HCT116 (cell line): ENCODE data around the gene PILRA. TPM values are rescaled to one million over a fixed set of nuclear protein-coding genes. Genes with fewer than 3 reads are reported as not detected.
"Not testable (repeated sequence)": the region's sequence is repeated elsewhere in the genome, so short reads cannot be mapped to it uniquely, and the experiment has no call there.

Source experiments
- ATAC-seq: fragments of 200-7000 bp; cut with Tn5 transposase; 2 replicates; pipeline ENCODE4 v1.9.1; 2020; ENCODE audit warnings: mild to moderate bottlenecking, moderate library complexity
- BruUV-seq: library from RNA; stranded (reverse); fragments of 400-500 nt; replicated peaks from 2 replicates; lab custom pipeline; 2021; lab: Mats Ljungman, UMichigan
- CTCF ChIA-PET: fragments of 300-600 bp; sonication (Branson Sonifier 250); formaldehyde crosslinking; loops from one replicate; lab custom pipeline; 2021; ENCODE audit warnings: antibody characterized with exemption; lab: Charles Lee
- POLR2A ChIA-PET: fragments of 300-600, 350-600 bp; sonication (Branson Sonifier 250); formaldehyde crosslinking; loops from one replicate; lab custom pipeline; 2021; ENCODE audit warnings: antibody characterized with exemption; lab: Charles Lee
- RAD21 ChIA-PET, 2 experiments: fragments of 300-600 bp; sonication (Branson Sonifier 250); formaldehyde crosslinking; loops; one replicate each; lab custom pipeline; 2023; ENCODE audit warnings: low total read pairs in 2 of 2; ENCODE audit not compliant: uncharacterized antibody in 2 of 2, unreplicated experiment in 2 of 2, low non-redundant PET in 1 of 2; lab: Charles Lee
- DNase-seq: peaks from one replicate; pipeline ENCODE4 v3.0.0-alpha.2; 2010; ENCODE audit warnings: low read depth, low spot score
- H2AFZ ChIP-seq: fragments of 200-600 bp; shearing (Covaris generic), sonication (generic); 2 replicates; pipeline ENCODE4 v1.6.1; 2017; ENCODE audit warnings: low read depth, mixed run types, mixed read lengths, antibody characterized with exemption, low read length; ENCODE audit not compliant: poor library complexity, severe bottlenecking
- H3K27ac ChIP-seq: 2 replicates; pipeline ENCODE4 v1.5.1; 2012; ENCODE audit warnings: low read depth, low read length
- H3K27me3 ChIP-seq: fragments of 200-600 bp; sonication (generic); 2 replicates; pipeline ENCODE4 v1.6.1; 2016; ENCODE audit warnings: mixed run types, low read length, mixed read lengths; ENCODE audit not compliant: insufficient read depth
- H3K36me3 ChIP-seq, 2 experiments: fragments of 200-500 bp in 1 of 2; fragments of 200-600 bp in 1 of 2; sonication (Bioruptor generic) in 1 of 2; sonication (generic) in 1 of 2; 2 replicates each; pipeline versions ENCODE4 v1.5.1 to v1.6.1; 2014 to 2016; ENCODE audit warnings: low read length in 2 of 2, inconsistent platforms in 1 of 2, mixed read lengths in 1 of 2, mixed run types in 1 of 2; ENCODE audit not compliant: insufficient read depth in 2 of 2, control insufficient read depth in 1 of 2
- H3K4me1 ChIP-seq, 2 experiments: fragments of 200-600 bp in 1 of 2; sonication (generic) in 1 of 2; 2 replicates each; pipeline versions ENCODE4 v1.5.1 to v1.6.1; 2012 to 2017; ENCODE audit warnings: low read length in 2 of 2, inconsistent platforms in 1 of 2, mild to moderate bottlenecking in 1 of 2, mixed read lengths in 1 of 2, mixed run types in 1 of 2, moderate library complexity in 1 of 2; ENCODE audit not compliant: insufficient read depth in 2 of 2, control insufficient read depth in 1 of 2
- H3K4me2 ChIP-seq: fragments of 200-600 bp; sonication (generic); 2 replicates; pipeline ENCODE4 v1.6.1; 2017; ENCODE audit warnings: mixed run types, low read length, mixed read lengths
- H3K4me3 ChIP-seq, 2 experiments: fragments of 200-600 bp in 1 of 2; sonication (generic) in 1 of 2; replicated peaks in 1 of 2; 2 replicates each; pipeline ENCODE4 v1.5.1; 2011 to 2016; ENCODE audit warnings: low read length in 2 of 2, control low read depth in 1 of 2, low read depth in 1 of 2, mild to moderate bottlenecking in 1 of 2, mixed read lengths in 1 of 2, mixed run types in 1 of 2
- H3K79me2 ChIP-seq: fragments of 200-600 bp; sonication (generic); 2 replicates; pipeline ENCODE4 v1.6.1; 2017; ENCODE audit warnings: mild to moderate bottlenecking, mixed run types, low read length, moderate library complexity, mixed read lengths; ENCODE audit not compliant: insufficient read depth
- H3K9ac ChIP-seq: fragments of 200-600 bp; sonication (generic); 2 replicates; pipeline ENCODE4 v1.6.1; 2016; ENCODE audit warnings: low read length, mixed read lengths
- H3K9me2 ChIP-seq: fragments of 200-600 bp; sonication (generic), shearing (Covaris generic); 2 replicates; pipeline ENCODE4 v1.6.1; 2017; ENCODE audit warnings: mixed run types, mild to moderate bottlenecking, moderate library complexity; ENCODE audit not compliant: insufficient read depth
- H3K9me3 ChIP-seq, 2 experiments: fragments of 200-500 bp in 1 of 2; fragments of 200-600 bp in 1 of 2; sonication (Bioruptor generic) in 1 of 2; sonication (generic) in 1 of 2; 2 replicates each; pipeline ENCODE4 v1.6.1; 2014 to 2017; ENCODE audit warnings: low read length in 2 of 2, mixed read lengths in 2 of 2, inconsistent platforms in 1 of 2, low read depth in 1 of 2, mild to moderate bottlenecking in 1 of 2, mixed run types in 1 of 2, moderate library complexity in 1 of 2; ENCODE audit not compliant: control insufficient read depth in 1 of 2, insufficient read depth in 1 of 2
- H4K20me1 ChIP-seq: fragments of 200-600 bp; sonication (generic), shearing (Covaris generic); 2 replicates; pipeline ENCODE4 v1.6.1; 2017; ENCODE audit warnings: mixed run types, mild to moderate bottlenecking, moderate library complexity; ENCODE audit not compliant: insufficient read depth
- EZH2 ChIP-seq: fragments of 200-600 bp; sonication (generic); IDR thresholded peaks from 2 replicates; pipeline ENCODE4 v1.6.1; 2017; ENCODE audit warnings: antibody characterized with exemption, mixed run types
- intact Hi-C: fragments of 100-400 bp; cut with micrococcal nuclease; formaldehyde crosslinking; loops from 2 replicates; pipeline ENCODE4 v1.10.0; 2022
- total RNA-seq: library from RNA; stranded (reverse); gene quantifications from one replicate; pipeline ENCODE4 v1.2.1, GENCODE V29; 2021; ENCODE audit not compliant: unreplicated experiment
- TF ChIP-seq, protein P1 (sequence below): IDR thresholded peaks from 2 replicates; pipeline ENCODE4 v1.6.1; 2012; ENCODE audit warnings: low read depth

The PILRA gene
- total RNA-seq, 1 experiment from 2014 or later = 1.8 TPM

DNA sequence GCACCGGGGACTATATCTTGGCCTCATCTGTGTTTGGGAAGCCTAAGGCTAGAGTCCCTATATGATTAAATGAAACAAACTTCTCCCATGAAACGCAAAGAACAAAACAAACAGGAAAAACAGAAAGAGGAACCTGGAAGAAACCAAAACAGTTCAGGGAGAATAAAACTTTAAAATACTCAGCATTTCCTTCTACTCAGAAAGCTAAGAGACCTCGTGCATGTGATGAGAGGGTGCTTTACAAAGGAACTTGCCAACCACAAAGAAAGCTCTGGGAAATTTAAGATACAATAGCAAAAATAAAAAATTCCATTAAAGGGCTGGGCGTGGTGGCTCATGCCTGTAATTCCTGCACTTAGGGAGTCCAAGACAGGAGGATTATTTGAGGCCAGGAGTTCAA lies 6.9 kb downstream of the PILRA start:
- RAD21 ChIA-PET = no interaction called here
- BruUV-seq = no TSS peak
- no peaks in the 10 kb centered on the region for H3K9me3 ChIP-seq
- H4K20me1 ChIP-seq = no peaks in the 10 kb centered on the region
- no peaks in the 10 kb centered on the region for H3K27me3 ChIP-seq
- POLR2A ChIA-PET = no interaction called here
- H3K4me1 ChIP-seq = no peaks in the 10 kb centered on the region
- DNase-seq (no peak), ATAC-seq (no peak)
- H3K4me2 ChIP-seq = no peak overlapping the region
- no peaks in the 10 kb centered on the region for H3K36me3 ChIP-seq
- CTCF ChIA-PET = no interaction called here
- H3K27ac ChIP-seq = no peak overlapping the region
- H3K79me2 ChIP-seq = no peaks in the 10 kb centered on the region
- no peak overlapping the region for H3K4me3 ChIP-seq
- intact Hi-C loops = no loop called here
- H2AFZ ChIP-seq = no peak overlapping the region
- no peaks in the 10 kb centered on the region for H3K9me2 ChIP-seq
- TF ChIP-seq EZH2 = no peak
- TF ChIP-seq, protein P1, sequence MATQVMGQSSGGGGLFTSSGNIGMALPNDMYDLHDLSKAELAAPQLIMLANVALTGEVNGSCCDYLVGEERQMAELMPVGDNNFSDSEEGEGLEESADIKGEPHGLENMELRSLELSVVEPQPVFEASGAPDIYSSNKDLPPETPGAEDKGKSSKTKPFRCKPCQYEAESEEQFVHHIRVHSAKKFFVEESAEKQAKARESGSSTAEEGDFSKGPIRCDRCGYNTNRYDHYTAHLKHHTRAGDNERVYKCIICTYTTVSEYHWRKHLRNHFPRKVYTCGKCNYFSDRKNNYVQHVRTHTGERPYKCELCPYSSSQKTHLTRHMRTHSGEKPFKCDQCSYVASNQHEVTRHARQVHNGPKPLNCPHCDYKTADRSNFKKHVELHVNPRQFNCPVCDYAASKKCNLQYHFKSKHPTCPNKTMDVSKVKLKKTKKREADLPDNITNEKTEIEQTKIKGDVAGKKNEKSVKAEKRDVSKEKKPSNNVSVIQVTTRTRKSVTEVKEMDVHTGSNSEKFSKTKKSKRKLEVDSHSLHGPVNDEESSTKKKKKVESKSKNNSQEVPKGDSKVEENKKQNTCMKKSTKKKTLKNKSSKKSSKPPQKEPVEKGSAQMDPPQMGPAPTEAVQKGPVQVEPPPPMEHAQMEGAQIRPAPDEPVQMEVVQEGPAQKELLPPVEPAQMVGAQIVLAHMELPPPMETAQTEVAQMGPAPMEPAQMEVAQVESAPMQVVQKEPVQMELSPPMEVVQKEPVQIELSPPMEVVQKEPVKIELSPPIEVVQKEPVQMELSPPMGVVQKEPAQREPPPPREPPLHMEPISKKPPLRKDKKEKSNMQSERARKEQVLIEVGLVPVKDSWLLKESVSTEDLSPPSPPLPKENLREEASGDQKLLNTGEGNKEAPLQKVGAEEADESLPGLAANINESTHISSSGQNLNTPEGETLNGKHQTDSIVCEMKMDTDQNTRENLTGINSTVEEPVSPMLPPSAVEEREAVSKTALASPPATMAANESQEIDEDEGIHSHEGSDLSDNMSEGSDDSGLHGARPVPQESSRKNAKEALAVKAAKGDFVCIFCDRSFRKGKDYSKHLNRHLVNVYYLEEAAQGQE = no peak
- no peak overlapping the region for H3K9ac ChIP-seq

DNA sequence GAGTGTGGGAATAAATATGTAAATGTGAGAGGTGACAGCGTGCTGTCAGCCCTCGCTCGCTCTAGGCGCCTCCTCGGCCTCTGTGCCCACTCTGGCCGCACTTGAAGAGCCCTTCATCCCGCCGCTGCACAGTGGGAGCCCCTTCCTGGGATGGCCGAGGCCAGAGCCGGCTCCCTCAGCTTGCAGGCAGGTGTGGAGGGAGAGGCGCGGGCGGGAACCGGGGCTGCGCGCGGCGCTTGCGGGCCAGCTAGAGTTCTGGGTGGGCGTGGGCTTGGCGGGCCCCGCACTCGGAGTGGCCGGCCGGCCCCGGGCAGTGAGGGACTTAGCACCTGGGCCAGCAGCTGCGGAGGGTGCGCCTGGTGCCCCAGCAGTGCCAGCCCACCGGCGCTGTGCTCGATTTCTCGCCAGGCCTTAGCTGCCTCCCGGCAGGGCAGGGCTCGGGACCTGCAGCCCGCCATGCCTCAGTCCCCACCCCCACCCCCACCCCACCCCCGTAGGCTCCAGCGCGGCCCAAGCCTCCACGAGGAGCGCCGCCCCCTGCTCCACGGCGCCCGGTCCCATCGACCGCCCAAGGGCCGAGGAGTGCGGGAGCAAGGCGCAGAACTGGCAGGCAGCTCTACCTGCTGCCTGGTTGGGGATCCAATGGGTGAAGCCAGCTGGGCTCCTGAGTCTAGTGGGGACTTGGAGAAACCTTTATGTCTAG lies 8.4 kb downstream of the PILRA start:
- H3K4me3 ChIP-seq, H3K27me3 ChIP-seq, intact Hi-C loops, BruUV-seq, H3K36me3 ChIP-seq, H3K9ac ChIP-seq, ATAC-seq, CTCF ChIA-PET, H3K9me3 ChIP-seq, RAD21 ChIA-PET, POLR2A ChIA-PET, H3K9me2 ChIP-seq, DNase-seq, H3K79me2 ChIP-seq, H2AFZ ChIP-seq, H4K20me1 ChIP-seq, H3K4me2 ChIP-seq, H3K4me1 ChIP-seq, H3K27ac ChIP-seq: not testable (repeated sequence)

DNA sequence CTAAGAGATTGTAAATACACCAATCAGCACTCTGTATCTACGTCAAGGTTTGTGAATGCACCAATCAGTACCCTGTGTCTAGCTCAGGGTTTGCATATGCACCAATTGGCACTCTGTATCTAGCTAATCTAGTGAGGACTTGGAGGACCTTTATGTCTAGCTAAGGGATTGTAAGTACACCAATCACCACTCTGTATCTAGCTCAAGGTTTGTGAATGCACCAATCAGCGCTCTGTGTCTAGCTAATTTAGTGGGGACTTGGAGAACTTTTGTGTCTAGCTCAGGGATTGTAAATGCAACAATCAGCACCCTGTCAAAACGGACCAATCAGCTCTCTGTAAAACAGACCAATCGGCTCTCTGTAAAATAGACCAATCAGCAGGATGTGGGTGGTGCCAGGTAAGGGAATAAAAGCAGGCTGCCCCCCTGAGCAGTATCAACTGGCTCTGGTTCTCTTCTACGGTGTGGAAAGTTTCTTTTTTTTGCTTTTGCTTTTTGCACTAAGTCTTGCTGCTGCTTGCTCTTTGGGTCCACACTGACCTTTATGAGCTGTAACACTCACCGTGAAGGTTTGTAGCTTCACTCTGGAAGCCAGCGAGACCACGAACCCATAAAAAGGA lies 9.1 kb downstream of the PILRA start:
- H3K9me2 ChIP-seq, H3K36me3 ChIP-seq, H3K9me3 ChIP-seq, H3K4me3 ChIP-seq, CTCF ChIA-PET, DNase-seq, POLR2A ChIA-PET, H3K4me1 ChIP-seq, H3K9ac ChIP-seq, H2AFZ ChIP-seq, intact Hi-C loops, H3K4me2 ChIP-seq, BruUV-seq, RAD21 ChIA-PET, H3K79me2 ChIP-seq, H3K27ac ChIP-seq, H4K20me1 ChIP-seq, H3K27me3 ChIP-seq: not testable (repeated sequence)
- ATAC-seq = peak; percentile 50
